ENCODE data around the gene SEC14L2.

DNA sequence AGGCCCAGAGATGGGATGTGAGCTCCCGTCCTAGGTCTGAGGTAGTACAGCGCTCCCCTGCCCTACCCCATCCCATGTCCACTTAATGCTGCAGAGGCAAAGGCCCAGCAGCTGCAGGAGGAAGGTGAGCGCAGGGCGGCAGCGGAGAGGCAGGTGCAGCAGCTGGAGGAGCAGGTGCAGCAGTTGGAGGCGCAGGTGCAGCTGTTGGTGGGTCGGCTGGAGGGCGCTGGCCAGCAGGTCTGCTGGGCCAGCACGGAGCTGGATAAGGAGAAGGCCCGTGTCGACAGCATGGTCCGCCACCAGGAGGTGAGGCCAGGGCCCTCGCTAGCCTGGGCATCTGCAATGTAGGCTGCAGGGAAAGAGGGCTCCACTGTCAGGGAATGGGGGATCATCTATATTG, 24.8 kb upstream of the SEC14L2 start:
- TF ChIP-seq, protein P1, sequence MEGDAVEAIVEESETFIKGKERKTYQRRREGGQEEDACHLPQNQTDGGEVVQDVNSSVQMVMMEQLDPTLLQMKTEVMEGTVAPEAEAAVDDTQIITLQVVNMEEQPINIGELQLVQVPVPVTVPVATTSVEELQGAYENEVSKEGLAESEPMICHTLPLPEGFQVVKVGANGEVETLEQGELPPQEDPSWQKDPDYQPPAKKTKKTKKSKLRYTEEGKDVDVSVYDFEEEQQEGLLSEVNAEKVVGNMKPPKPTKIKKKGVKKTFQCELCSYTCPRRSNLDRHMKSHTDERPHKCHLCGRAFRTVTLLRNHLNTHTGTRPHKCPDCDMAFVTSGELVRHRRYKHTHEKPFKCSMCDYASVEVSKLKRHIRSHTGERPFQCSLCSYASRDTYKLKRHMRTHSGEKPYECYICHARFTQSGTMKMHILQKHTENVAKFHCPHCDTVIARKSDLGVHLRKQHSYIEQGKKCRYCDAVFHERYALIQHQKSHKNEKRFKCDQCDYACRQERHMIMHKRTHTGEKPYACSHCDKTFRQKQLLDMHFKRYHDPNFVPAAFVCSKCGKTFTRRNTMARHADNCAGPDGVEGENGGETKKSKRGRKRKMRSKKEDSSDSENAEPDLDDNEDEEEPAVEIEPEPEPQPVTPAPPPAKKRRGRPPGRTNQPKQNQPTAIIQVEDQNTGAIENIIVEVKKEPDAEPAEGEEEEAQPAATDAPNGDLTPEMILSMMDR (IDR thresholded peaks at IDR 0.05; ENCODE audit: low read depth, low read length): no peak
- TF ChIP-seq EZH2phosphoT487 (IDR thresholded peaks at IDR 0.05; ENCODE audit: low read depth): no peak

Measured in OCI-LY3 (cell line).